Lower lobe of right lung (tissue), 2 donors: Measurements from ENCODE around the gene CLEC19A. TPM values are rescaled to one million over a fixed set of nuclear protein-coding genes. Genes with fewer than 3 reads are reported as not detected.

Source experiments
- ATAC-seq, 2 donors: fragments of 200-7000 bp; cut with Tn5 transposase; one replicate each; pipeline ENCODE4 v1.9.1; 2020 to 2022; ENCODE audit warnings: mild to moderate bottlenecking in 2 of 2, moderate library complexity in 2 of 2
- DNase-seq: peaks from one replicate; pipeline ENCODE4 v3.0.0-alpha.2; 2020
- H3K27ac ChIP-seq: fragments of 200-600 bp; one replicate; pipeline ENCODE4 v1.8.0; 2022
- H3K27me3 ChIP-seq: fragments of 200-600 bp; one replicate; pipeline ENCODE4 v1.8.0; 2022; ENCODE audit warnings: low read depth
- H3K36me3 ChIP-seq: fragments of 200-600 bp; one replicate; pipeline ENCODE4 v1.8.0; 2022; ENCODE audit warnings: mild to moderate bottlenecking
- H3K4me1 ChIP-seq: fragments of 200-600 bp; one replicate; pipeline ENCODE4 v1.8.0; 2022
- H3K4me3 ChIP-seq: fragments of 200-600 bp; one replicate; pipeline ENCODE4 v1.8.0; 2022; ENCODE audit warnings: mild to moderate bottlenecking
- H3K9me3 ChIP-seq: fragments of 200-600 bp; one replicate; pipeline ENCODE4 v1.8.0; 2022
- CTCF ChIP-seq: fragments of 200-600 bp; IDR thresholded peaks from one replicate; pipeline ENCODE4 v1.8.0; 2022; ENCODE audit warnings: antibody characterized with exemption, mild to moderate bottlenecking
- intact Hi-C: fragments of 100-400 bp; cut with DNase I; formaldehyde crosslinking; loops from one replicate; pipeline ENCODE4 v1.11.0; 2022
- total RNA-seq: library from RNA; stranded (reverse); fragmentation: NEBNext Ultra II Directional; extraction: Animal tissue kit (Norgen Biotek cat#: 25700); gene quantifications from one replicate; pipeline ENCODE4 v1.2.1, GENCODE V29; 2021
- donor health status: DM: no; HTN: yes; CAD: no; lungs with severe emphysema.

The CLEC19A gene
- total RNA-seq, 1 donor from 2014 or later = not detected

GRCh38 chr16:19252904-19253303 is 32.6 kb upstream of the CLEC19A start:
- Histone ChIP-seq H3K4me3 (no peak overlapping the region), H3K27ac (no peak overlapping the region), H3K36me3 (no peaks in the 10 kb centered on the region), H3K9me3 (no peaks in the 10 kb centered on the region), H3K27me3 (no peaks in the 10 kb centered on the region), H3K4me1 (no peaks in the 10 kb centered on the region)
- intact Hi-C loops = no loop called here
- no peak for TF ChIP-seq CTCF
- DNase-seq (no peak), ATAC-seq (no peak)

GRCh38 chr16:19254611-19255010 is 30.9 kb upstream of the CLEC19A start:
- intact Hi-C loops = no loop called here
- no peaks in the 10 kb centered on the region for H3K27me3 ChIP-seq
- ATAC-seq (no peak), DNase-seq (no peak)
- no peaks in the 10 kb centered on the region for H3K4me1 ChIP-seq
- no peaks in the 10 kb centered on the region for H3K36me3 ChIP-seq
- H3K4me3 ChIP-seq = no peak overlapping the region
- no peak for TF ChIP-seq CTCF
- H3K27ac ChIP-seq = no peak overlapping the region
- H3K9me3 ChIP-seq = no peaks in the 10 kb centered on the region

GRCh38 chr16:19264123-19264673 is 21.3 kb upstream of the CLEC19A start:
- intact Hi-C loops = no loop called here
- ATAC-seq (no peak), DNase-seq (no peak)
- H3K4me3 ChIP-seq = no peak overlapping the region
- no peak for TF ChIP-seq CTCF
- peaks cover 9% of the 10 kb centered on the region for H3K9me3 ChIP-seq
- H3K27me3 ChIP-seq = no peaks in the 10 kb centered on the region
- no peaks in the 10 kb centered on the region for H3K36me3 ChIP-seq
- no peak overlapping the region for H3K27ac ChIP-seq
- no peaks in the 10 kb centered on the region for H3K4me1 ChIP-seq

- no peak for TF ChIP-seq CTCF
- Histone ChIP-seq H3K36me3 (no peaks in the 10 kb centered on the region), H3K9me3 (peaks cover 9% of the 10 kb centered on the region), H3K27me3 (no peaks in the 10 kb centered on the region), H3K4me3 (no peak overlapping the region), H3K4me1 (no peaks in the 10 kb centered on the region), H3K27ac (no peak overlapping the region)
- ATAC-seq = no peak
- DNase-seq = no peak
- intact Hi-C loops = no loop called here
These were observed 20.1 kb upstream of the CLEC19A start for GRCh38 chr16:19265380-19265930.

- peaks cover 9% of the 10 kb centered on the region for H3K9me3 ChIP-seq
- no peaks in the 10 kb centered on the region for H3K4me1 ChIP-seq
- no peak overlapping the region for H3K4me3 ChIP-seq
- H3K36me3 ChIP-seq = no peaks in the 10 kb centered on the region
- H3K27me3 ChIP-seq = no peaks in the 10 kb centered on the region
- ATAC-seq = no peak
- DNase-seq = no peak
- intact Hi-C loops = no loop called here
- TF ChIP-seq CTCF = no peak
- no peak overlapping the region for H3K27ac ChIP-seq
These were observed 18.8 kb upstream of the CLEC19A start for GRCh38 chr16:19266774-19267173.
